Skeletal muscle tissue (tissue), 4 donors: ENCODE measurements around the gene NSFL1C. TPM values are rescaled to one million over a fixed set of nuclear protein-coding genes. Genes with fewer than 3 reads are reported as not detected.

Experiments used
- H3K27ac ChIP-seq: one replicate; pipeline ENCODE4 v1.7.0; 2013; ENCODE audit warnings: mild to moderate bottlenecking, low read depth, low read length, inconsistent platforms
- H3K27me3 ChIP-seq, 3 donors: one replicate each; pipeline ENCODE4 v1.7.0; 2013; ENCODE audit warnings: low read length in 3 of 3; ENCODE audit not compliant: control insufficient read depth in 3 of 3, insufficient read depth in 3 of 3
- H3K36me3 ChIP-seq, 3 donors: one replicate each; pipeline ENCODE4 v1.7.0; 2013; ENCODE audit warnings: low read length in 3 of 3; ENCODE audit not compliant: control insufficient read depth in 3 of 3, insufficient read depth in 3 of 3
- H3K4me1 ChIP-seq, 3 donors: one replicate each; pipeline ENCODE4 v1.7.0; 2013; ENCODE audit warnings: low read length in 3 of 3, mild to moderate bottlenecking in 3 of 3; ENCODE audit not compliant: control insufficient read depth in 3 of 3, insufficient read depth in 3 of 3
- H3K4me3 ChIP-seq, 3 donors: one replicate each; pipeline ENCODE4 v1.7.0; 2013; ENCODE audit warnings: low read length in 3 of 3
- H3K9ac ChIP-seq, 3 donors: one replicate each; pipeline ENCODE4 v1.7.0; 2013; ENCODE audit warnings: low read length in 3 of 3, mild to moderate bottlenecking in 3 of 3, moderate library complexity in 2 of 3, low read depth in 1 of 3
- H3K9me3 ChIP-seq, 3 donors: one replicate each; pipeline ENCODE4 v1.7.0; 2013; ENCODE audit warnings: low read length in 3 of 3; ENCODE audit not compliant: control insufficient read depth in 3 of 3
- total RNA-seq: library from RNA; depleted of rRNA; stranded (reverse); fragments of >200 nt; gene quantifications from one replicate; pipeline ENCODE4 v1.2.3, GENCODE V29; 2014
- donor health status: Osteomylitis.

Gene NSFL1C
- 28.7 TPM for total RNA-seq

DNA sequence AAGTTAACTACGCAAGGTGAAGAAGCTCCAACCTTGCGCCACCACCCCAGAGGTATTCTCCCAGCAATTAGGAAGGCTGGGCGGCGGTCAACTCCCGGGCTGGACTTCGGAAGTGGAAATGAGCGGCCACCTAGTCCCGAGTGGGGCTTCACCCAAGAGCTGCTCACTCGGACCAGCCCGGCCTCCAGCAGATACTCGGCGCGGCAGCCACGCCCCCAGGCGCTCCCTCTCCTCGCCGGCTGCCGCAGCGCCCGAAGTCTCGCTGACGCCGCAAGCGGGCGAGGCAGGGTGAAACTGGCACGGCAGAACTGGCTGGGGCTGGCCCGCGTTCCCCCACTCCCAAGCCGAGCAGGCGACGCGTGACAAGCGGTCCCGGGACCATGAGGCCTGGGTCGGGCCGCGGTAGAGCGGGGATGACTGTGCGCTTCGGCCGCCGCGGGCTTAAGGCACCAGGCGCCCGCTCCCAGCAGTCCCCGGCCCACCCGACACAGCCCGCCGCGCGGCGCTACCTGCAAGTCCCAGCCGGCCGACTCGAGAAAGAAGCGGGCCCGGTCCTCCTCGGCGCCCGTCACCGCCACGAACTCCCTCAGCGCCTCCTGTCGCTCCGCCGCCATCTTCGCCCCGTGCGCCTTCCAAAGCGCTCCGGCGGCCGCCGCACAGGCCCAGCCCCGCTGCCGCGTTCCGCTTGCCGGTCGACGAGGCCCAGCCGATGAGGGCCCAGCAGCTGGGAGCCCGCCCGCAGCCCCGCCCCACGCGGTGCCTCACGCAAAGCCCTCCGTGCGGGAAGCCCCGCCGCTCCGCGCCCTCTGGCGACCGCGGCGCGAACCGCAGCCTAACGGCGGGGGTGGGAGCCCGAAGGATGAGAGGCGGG, at the start of gene NSFL1C:
TSS of gene NSFL1C (minus strand) at position 639 of the 871 bp plus-strand sequence. CDS start at position 614, 25 bp downstream.
- no peaks in the 10 kb centered on the region for H3K27me3 ChIP-seq
- H3K36me3 ChIP-seq = peaks cover 7 to 25% (median 24%) of the 10 kb centered on the region in 3 donors
- peak within 1 kb of the TSS; percentile 93 for H3K27ac ChIP-seq
- peaks cover 35 to 51% (median 39%) of the 10 kb centered on the region in 3 donors for H3K4me1 ChIP-seq
- H3K4me3 ChIP-seq = peak within 1 kb of the TSS; percentile 84 to 94 (median 84)
- peak within 1 kb of the TSS; percentile 88 to 94 (median 94) for H3K9ac ChIP-seq
- no peaks in the 10 kb centered on the region for H3K9me3 ChIP-seq

DNA sequence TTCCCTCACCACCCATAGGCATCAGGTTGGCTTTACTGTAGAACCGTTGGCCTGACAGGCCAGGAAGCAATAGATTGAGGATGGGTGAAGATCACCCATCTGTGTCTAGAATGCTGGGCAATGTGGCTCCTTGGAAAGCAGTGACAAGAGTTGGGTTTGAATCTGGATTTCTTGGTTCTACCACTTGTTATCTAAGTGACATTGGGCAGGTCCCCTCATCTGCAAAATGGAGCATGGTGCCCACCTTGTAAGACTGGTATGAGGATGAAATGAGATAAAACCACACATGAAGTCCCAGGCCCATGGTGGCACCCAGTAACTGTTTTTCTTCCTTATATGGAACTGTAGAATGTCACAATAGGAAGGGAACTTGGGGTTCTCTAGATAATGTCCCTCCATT, 47.2 kb upstream of the NSFL1C start:
- peaks cover 3 to 12% (median 5%) of the 10 kb centered on the region in 3 donors for H3K27me3 ChIP-seq
- H3K4me1 ChIP-seq = no peaks in the 10 kb centered on the region
- no peak overlapping the region for H3K9ac ChIP-seq
- no peak overlapping the region for H3K27ac ChIP-seq
- no peaks in the 10 kb centered on the region for H3K9me3 ChIP-seq
- no peaks in the 10 kb centered on the region for H3K36me3 ChIP-seq
- H3K4me3 ChIP-seq = no peak overlapping the region

DNA sequence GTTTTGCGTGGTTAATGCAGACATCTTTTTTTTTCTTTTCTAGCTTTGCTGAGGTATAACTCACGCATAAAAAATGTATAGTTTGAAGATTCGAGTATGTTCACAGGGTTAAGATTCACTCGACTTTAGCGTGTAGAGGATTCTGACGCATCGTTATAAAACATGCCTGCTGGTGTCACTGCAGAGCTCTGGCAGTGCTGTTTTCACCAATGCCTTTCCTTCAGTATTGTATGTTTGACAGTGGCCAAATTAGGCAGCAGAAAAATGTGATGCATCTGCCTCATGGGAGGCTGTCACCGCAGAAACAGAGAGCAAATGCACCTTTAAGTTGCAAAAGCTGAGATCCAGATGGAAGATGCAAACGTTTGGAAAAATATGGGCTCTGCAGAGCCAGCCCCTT, 42.6 kb upstream of the NSFL1C start:
- H3K4me1 ChIP-seq = no peaks in the 10 kb centered on the region
- H3K36me3 ChIP-seq = no peaks in the 10 kb centered on the region
- H3K9me3 ChIP-seq = no peaks in the 10 kb centered on the region
- H3K27ac ChIP-seq = no peak overlapping the region
- peaks cover 7 to 10% (median 9%) of the 10 kb centered on the region in 3 donors for H3K27me3 ChIP-seq
- no peak overlapping the region for H3K9ac ChIP-seq
- H3K4me3 ChIP-seq = no peak overlapping the region

DNA sequence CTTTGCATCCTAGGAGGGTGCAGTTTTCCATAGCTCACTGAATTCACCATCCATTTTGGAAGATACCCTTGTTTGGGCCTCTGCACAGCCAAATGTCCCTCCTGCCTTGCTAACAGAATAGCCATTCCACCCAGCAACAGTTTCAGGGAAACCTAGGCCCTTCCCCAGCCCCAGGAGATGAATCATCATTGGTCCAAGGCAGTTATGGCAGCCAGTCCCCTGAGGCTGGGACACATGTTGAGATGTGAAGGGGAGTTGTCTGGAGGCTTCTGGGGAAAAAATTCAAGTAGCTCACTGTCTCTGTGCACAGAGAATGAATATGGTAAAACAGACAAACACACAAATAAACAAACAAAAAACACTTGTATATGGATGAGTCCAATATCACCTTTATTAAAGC, 41.9 kb upstream of the NSFL1C start:
- Histone ChIP-seq H3K9ac (no peak overlapping the region), H3K36me3 (no peaks in the 10 kb centered on the region), H3K4me3 (no peak overlapping the region), H3K27me3 (peaks cover 7 to 10% (median 9%) of the 10 kb centered on the region in 3 donors), H3K4me1 (no peaks in the 10 kb centered on the region), H3K9me3 (no peaks in the 10 kb centered on the region), H3K27ac (no peak overlapping the region)

DNA sequence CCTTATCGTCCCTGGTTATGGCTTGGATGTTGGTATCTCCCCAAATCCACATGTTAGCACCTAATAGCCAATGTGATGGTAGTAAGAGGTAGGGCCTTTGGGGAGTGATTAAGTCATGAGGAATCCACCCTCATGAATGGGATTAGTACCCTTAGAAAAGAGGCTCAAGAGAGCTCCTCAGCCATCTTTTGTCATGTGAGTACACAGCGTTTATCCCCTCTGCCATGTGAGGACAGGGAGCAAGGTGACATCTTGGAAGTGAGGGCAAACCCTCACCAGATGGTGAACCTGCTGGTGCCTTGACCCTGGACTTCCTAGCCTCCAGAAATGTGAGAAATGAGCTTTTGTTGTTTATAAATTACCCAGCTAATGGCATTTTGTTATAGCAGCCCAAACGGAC, 40.6 kb upstream of the NSFL1C start:
- Histone ChIP-seq H3K9me3 (no peaks in the 10 kb centered on the region), H3K4me1 (no peaks in the 10 kb centered on the region), H3K9ac (no peak overlapping the region), H3K27ac (no peak overlapping the region), H3K36me3 (no peaks in the 10 kb centered on the region), H3K27me3 (peaks cover 6 to 10% (median 7%) of the 10 kb centered on the region in 3 donors), H3K4me3 (no peak overlapping the region)

DNA sequence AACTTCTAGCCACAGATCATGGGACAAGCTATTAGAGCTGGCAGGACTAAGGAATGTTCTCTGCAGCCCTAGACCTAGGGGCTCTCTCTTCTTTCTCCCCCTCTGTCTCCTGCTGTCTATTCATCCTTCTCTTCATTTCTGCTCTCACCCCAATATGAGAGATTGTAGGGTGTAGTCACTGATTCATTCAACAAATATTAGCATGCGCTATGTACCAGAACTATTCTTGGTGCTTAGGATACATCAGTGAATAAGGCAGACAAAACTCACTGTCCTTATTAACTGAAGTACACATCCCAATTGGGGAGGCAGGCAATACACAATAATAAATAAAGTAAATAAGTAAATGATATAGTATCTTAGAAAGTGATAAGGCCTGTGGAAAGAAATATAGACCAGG, 39.2 kb upstream of the NSFL1C start:
- Histone ChIP-seq H3K27ac (no peak overlapping the region), H3K27me3 (peaks cover 4 to 7% (median 6%) of the 10 kb centered on the region in 3 donors), H3K4me3 (no peak overlapping the region), H3K9ac (no peak overlapping the region), H3K36me3 (no peaks in the 10 kb centered on the region), H3K4me1 (no peaks in the 10 kb centered on the region), H3K9me3 (no peaks in the 10 kb centered on the region)

DNA sequence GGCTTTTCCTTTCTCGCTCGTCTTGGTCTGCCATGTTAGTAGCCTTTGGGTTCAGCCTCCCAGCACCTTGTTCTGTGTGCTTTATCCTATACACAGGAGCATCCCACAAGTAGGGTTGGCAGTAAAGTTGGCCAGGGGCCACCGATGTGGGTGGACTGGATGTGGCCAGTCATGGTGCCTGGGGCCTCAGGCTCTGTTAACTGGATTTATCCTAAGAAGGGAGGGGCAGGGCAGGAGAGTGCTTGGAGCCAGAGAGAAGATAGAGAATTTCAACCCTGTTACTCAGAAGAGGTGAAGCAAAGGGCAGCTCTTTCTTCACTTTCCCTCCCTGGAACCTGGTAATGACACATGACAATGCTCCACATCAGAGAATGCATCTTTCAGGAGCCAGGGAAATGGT, 38.7 kb upstream of the NSFL1C start:
- Histone ChIP-seq H3K27me3 (peaks cover 4 to 7% (median 6%) of the 10 kb centered on the region in 3 donors), H3K27ac (no peak overlapping the region), H3K4me3 (no peak overlapping the region), H3K9me3 (no peaks in the 10 kb centered on the region), H3K9ac (no peak overlapping the region), H3K4me1 (no peaks in the 10 kb centered on the region), H3K36me3 (no peaks in the 10 kb centered on the region)

DNA sequence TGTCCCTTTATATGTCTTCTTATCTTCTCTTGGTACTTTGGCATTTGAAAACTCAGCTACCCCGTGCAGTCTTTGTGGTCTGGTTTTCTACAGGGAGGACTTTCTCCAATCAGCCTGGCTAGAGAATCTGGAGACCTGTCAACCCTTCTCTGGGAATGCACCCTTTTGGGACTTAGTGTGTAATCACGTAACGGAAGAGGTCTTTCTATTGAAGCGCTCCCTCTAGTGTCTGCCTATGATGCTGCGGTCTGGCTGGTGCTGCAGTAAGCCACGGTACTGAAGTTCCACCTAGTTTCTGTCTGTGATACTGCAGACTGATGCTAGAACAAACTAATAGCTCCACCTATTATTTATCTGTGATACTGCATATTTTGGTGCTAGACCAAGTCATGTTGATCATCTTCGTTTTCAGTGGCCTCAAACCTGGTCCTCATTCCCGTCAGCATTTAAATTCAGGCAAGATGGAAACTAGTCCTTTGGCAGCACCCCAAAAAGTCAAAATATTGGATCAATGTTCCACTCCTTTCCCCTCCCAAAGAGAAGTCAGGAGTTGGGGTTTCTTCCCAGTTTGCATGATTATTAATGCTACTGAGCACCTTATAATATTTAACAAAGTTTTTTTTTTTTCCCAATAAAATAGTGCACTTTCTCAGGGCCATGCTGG, 37.0 kb upstream of the NSFL1C start:
- peaks cover 4 to 7% (median 7%) of the 10 kb centered on the region in 3 donors for H3K27me3 ChIP-seq
- H3K4me1 ChIP-seq = no peaks in the 10 kb centered on the region
- H3K27ac ChIP-seq = no peak overlapping the region
- no peaks in the 10 kb centered on the region for H3K9me3 ChIP-seq
- H3K36me3 ChIP-seq = no peaks in the 10 kb centered on the region
- H3K9ac ChIP-seq = no peak overlapping the region
- no peak overlapping the region for H3K4me3 ChIP-seq

DNA sequence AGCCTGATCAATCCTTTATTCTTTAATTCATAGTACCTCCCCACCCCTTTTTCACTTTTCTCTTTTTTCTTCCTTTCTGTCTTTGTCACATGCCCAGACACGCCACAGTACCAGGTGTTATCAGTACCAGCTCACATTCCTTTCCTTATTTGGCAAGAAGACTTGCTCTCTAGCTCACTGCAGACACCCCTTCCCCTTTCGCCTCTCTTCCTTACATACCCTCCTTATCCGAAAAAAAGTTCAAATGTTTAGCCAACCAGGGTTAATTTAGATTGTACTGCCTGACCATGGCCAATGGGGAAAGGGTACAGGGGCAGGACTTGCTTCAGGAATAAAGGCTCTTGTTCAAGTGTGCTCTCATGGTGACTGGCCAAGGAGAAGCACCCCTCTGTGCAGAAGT, 33.8 kb upstream of the NSFL1C start:
- no peaks in the 10 kb centered on the region for H3K9me3 ChIP-seq
- H3K36me3 ChIP-seq = no peaks in the 10 kb centered on the region
- no peak overlapping the region for H3K9ac ChIP-seq
- no peak overlapping the region for H3K4me3 ChIP-seq
- peaks cover 0 to 7% (median 3%) of the 10 kb centered on the region in 3 donors for H3K27me3 ChIP-seq
- no peaks in the 10 kb centered on the region for H3K4me1 ChIP-seq
- H3K27ac ChIP-seq = no peak overlapping the region
